ENCODE measurements around the gene AP5S1. TPM values are rescaled to one million over a fixed set of nuclear protein-coding genes. Genes with fewer than 3 reads are reported as not detected.

Gene AP5S1
- polyA plus RNA-seq, 1 donor (not counting 4 experiments of a cell fraction or from before 2014, with no cell fraction given), result 5.2 TPM

DNA sequence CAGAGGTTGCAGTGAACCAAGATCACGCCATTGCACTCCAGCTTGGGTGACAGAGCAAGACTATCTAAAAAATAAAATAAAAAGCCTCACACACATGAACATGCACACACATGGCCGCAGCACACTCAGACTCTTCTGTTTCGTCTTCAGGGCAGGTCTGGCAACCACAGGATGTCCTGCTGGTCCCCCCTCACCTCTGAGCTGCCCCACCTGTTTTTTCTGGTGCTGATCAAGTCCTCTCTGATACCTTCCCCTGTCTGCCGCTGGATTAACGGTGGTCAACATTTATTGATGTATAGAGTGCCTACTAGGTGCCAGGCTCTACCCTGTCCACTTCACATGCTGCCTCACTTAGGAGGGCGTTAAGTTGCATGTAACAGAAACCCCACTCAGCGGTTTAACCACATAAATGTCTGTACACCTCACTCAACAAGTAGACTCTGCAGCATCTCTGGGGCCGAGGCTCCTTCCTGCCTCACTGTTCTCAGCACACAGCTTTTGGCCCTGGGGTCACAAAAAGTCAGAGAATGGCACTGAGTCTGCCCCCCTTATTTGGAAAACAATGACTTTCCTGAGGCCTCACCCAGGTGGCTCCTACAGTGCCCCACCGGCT lies 4.5 kb upstream of the AP5S1 start:
- Histone ChIP-seq H3K9me3 (ENCODE audit: control insufficient read depth, low read depth, low read length) (no peaks in the 10 kb centered on the region), H3K9me1 (ENCODE audit: control insufficient read depth, extremely low read depth, insufficient read depth, low read length) (no peaks in the 10 kb centered on the region), H3K79me2 (ENCODE audit: control insufficient read depth, insufficient read depth, low read length) (no peaks in the 10 kb centered on the region), H3K4me2 (ENCODE audit: control insufficient read depth, extremely low read depth, insufficient read depth, low read depth, low read length) (no peak overlapping the region), H3K27ac (ENCODE audit: control insufficient read depth, insufficient read depth, low read length) (no peak overlapping the region), H3K27me3 (ENCODE audit: control insufficient read depth, extremely low read depth, insufficient read depth, low read length) (no peaks in the 10 kb centered on the region), H4K20me1 (ENCODE audit: control insufficient read depth, extremely low read depth, insufficient read depth, low read length) (no peaks in the 10 kb centered on the region), H3K9ac (ENCODE audit: control insufficient read depth, extremely low read depth, insufficient read depth, low read length) (no peak overlapping the region), H2AFZ (ENCODE audit: control insufficient read depth, low read length) (no peak overlapping the region), H3K4me1 (ENCODE audit: control insufficient read depth, extremely low read depth, insufficient read depth, low read length) (peaks cover 36% of the 10 kb centered on the region), H3K4me3 (ENCODE audit: control insufficient read depth in 2 of 3, extremely low read depth in 1 of 3, insufficient read depth in 2 of 3, low read depth in 1 of 3, low read length in 3 of 3) (no peak overlapping the region), H3K36me3 (ENCODE audit: control insufficient read depth in 2 of 2, extremely low read depth in 1 of 2, insufficient read depth in 2 of 2, low read length in 2 of 2) (no peaks in the 10 kb centered on the region)
- dilution Hi-C loops (cut with MboI; ENCODE audit: extremely low pct_ligation_motif_present, low sequenced_read_pairs), result no loop called here
- FAIRE-seq, result no peak
- no peak for DNase-seq (ENCODE audit: low read depth, low spot score)
- TF ChIP-seq EZH2 (IDR thresholded peaks at IDR 0.05; ENCODE audit: low read length), result no peak
- TF ChIP-seq, protein P1, sequence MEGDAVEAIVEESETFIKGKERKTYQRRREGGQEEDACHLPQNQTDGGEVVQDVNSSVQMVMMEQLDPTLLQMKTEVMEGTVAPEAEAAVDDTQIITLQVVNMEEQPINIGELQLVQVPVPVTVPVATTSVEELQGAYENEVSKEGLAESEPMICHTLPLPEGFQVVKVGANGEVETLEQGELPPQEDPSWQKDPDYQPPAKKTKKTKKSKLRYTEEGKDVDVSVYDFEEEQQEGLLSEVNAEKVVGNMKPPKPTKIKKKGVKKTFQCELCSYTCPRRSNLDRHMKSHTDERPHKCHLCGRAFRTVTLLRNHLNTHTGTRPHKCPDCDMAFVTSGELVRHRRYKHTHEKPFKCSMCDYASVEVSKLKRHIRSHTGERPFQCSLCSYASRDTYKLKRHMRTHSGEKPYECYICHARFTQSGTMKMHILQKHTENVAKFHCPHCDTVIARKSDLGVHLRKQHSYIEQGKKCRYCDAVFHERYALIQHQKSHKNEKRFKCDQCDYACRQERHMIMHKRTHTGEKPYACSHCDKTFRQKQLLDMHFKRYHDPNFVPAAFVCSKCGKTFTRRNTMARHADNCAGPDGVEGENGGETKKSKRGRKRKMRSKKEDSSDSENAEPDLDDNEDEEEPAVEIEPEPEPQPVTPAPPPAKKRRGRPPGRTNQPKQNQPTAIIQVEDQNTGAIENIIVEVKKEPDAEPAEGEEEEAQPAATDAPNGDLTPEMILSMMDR (optimal IDR thresholded peaks at IDR 0.05 in 1 of 3, IDR thresholded peaks at IDR 0.05 in 1 of 3, conservative IDR thresholded peaks at IDR 0.05 in 1 of 3; ENCODE audit: extremely low read depth in 1 of 3, insufficient read depth in 2 of 3, low read length in 3 of 3), result no peak

DNA sequence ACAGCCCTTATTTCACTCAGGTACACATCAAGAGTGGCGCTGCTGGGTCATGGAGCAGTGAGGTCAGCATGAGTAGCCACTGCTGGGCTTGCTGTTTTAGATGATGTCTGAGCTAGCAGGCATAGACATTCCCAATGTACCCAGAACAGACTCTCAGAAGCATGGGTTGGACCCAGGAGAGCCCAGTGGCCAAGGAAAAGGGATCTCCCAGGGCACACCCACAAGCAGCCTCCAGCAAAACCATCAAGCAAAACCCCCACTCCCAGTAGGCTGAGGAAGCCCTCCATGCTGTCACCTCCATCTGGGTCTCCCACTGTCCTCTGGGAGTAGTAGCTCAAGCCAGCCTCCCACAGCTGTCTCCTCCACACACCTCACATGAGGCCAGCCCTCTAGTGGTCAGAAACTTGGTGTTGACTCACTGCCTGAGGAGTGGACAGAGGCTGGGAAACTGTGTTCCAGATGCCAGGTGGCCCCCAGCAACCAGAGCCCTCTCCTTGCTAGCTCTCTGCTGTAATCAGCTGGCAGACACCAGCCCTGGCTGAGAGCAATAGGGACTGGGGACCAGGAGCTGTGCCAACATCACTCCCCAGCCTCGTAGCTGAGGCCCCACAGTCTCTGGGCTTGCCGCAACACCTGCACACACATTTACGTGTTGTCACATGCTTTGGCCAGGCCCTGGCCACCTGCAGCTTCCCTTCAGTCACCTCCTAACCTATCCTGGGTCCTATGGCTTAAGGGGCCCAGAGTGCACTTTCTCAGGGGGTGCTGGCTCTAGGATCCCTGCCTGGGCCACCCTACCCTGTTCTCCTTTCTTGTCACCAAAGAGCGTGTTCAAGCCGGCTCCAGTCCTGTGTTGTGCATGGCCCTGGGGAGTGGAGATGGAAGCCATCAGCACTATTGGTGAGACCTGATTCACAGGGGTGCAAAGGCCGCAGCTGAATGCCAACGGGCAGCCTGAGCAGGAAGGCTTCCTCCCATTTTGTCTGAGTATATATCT lies 1.9 kb upstream of the AP5S1 start:
- peaks cover 8% of the 10 kb centered on the region for H3K79me2 ChIP-seq (ENCODE audit: control insufficient read depth, insufficient read depth, low read length)
- no peaks in the 10 kb centered on the region for H3K27me3 ChIP-seq (ENCODE audit: control insufficient read depth, extremely low read depth, insufficient read depth, low read length)
- no peak overlapping the region for H3K4me3 ChIP-seq (ENCODE audit: control insufficient read depth in 2 of 3, extremely low read depth in 1 of 3, insufficient read depth in 2 of 3, low read depth in 1 of 3, low read length in 3 of 3)
- H2AFZ ChIP-seq (ENCODE audit: control insufficient read depth, low read length), result peak overlapping the region; percentile 23
- no peak overlapping the region for H3K27ac ChIP-seq (ENCODE audit: control insufficient read depth, insufficient read depth, low read length)
- no peaks in the 10 kb centered on the region for H3K9me3 ChIP-seq (ENCODE audit: control insufficient read depth, low read depth, low read length)
- peaks cover 29% of the 10 kb centered on the region for H3K4me1 ChIP-seq (ENCODE audit: control insufficient read depth, extremely low read depth, insufficient read depth, low read length)
- TF ChIP-seq, protein P1 (optimal IDR thresholded peaks at IDR 0.05 in 1 of 3, IDR thresholded peaks at IDR 0.05 in 1 of 3, conservative IDR thresholded peaks at IDR 0.05 in 1 of 3; ENCODE audit: extremely low read depth in 1 of 3, insufficient read depth in 2 of 3, low read length in 3 of 3), result peak; percentile 61 to 79 (median 65)
- TF ChIP-seq EZH2 (IDR thresholded peaks at IDR 0.05; ENCODE audit: low read length), result no peak
- H3K4me2 ChIP-seq (ENCODE audit: control insufficient read depth, extremely low read depth, insufficient read depth, low read depth, low read length), result peak overlapping the region; percentile 25
- no peaks in the 10 kb centered on the region for H3K9me1 ChIP-seq (ENCODE audit: control insufficient read depth, extremely low read depth, insufficient read depth, low read length)
- H3K36me3 ChIP-seq (ENCODE audit: control insufficient read depth in 2 of 2, extremely low read depth in 1 of 2, insufficient read depth in 2 of 2, low read length in 2 of 2), result peaks cover 5 to 9% of the 10 kb centered on the region in 2 experiments
- no peaks in the 10 kb centered on the region for H4K20me1 ChIP-seq (ENCODE audit: control insufficient read depth, extremely low read depth, insufficient read depth, low read length)
- no peak for DNase-seq (ENCODE audit: low read depth, low spot score)
- no peak for FAIRE-seq
- dilution Hi-C loops (cut with MboI; ENCODE audit: extremely low pct_ligation_motif_present, low sequenced_read_pairs), result no loop called here
- H3K9ac ChIP-seq (ENCODE audit: control insufficient read depth, extremely low read depth, insufficient read depth, low read length), result no peak overlapping the region
